Lung (tissue), 12 donors: ENCODE measurements around the gene HMCN2. TPM values are rescaled to one million over a fixed set of nuclear protein-coding genes. Genes with fewer than 3 reads are reported as not detected.

Experiments
- ATAC-seq: fragments of 200-7000 bp; cut with Tn5 transposase; one replicate; pipeline ENCODE4 v1.9.1; 2020; ENCODE audit warnings: moderate number of reproducible peaks; ENCODE audit not compliant: insufficient read depth, low FRiP score
- DNase-seq, 3 donors: peaks; one replicate each; pipeline ENCODE4 v3.0.0-alpha.2; 2013 to 2017
- H3K27ac ChIP-seq, 2 donors: one replicate each; pipeline ENCODE4 v1.5.1; 2013; ENCODE audit warnings: mild to moderate bottlenecking in 2 of 2, moderate library complexity in 2 of 2, control low read depth in 1 of 2, inconsistent platforms in 1 of 2, low read depth in 1 of 2, low read length in 1 of 2
- H3K27me3 ChIP-seq, 3 donors: one replicate each; pipeline ENCODE4 v1.5.1; 2013; ENCODE audit warnings: low read length in 2 of 3; ENCODE audit not compliant: control insufficient read depth in 3 of 3, insufficient read depth in 3 of 3
- H3K36me3 ChIP-seq, 4 donors: one replicate each; pipeline ENCODE4 v1.5.1; 2013; ENCODE audit warnings: low read length in 4 of 4, mild to moderate bottlenecking in 1 of 4, moderate library complexity in 1 of 4; ENCODE audit not compliant: control insufficient read depth in 4 of 4, insufficient read depth in 4 of 4
- H3K4me1 ChIP-seq, 5 donors: one replicate each; pipeline ENCODE4 v1.5.1; 2013; ENCODE audit warnings: low read length in 5 of 5, mild to moderate bottlenecking in 2 of 5, moderate library complexity in 1 of 5; ENCODE audit not compliant: control insufficient read depth in 5 of 5, insufficient read depth in 5 of 5
- H3K4me3 ChIP-seq: one replicate; pipeline ENCODE4 v1.5.1; 2013; ENCODE audit warnings: mild to moderate bottlenecking, control low read depth, moderate library complexity
- H3K9ac ChIP-seq, 2 donors: one replicate each; pipeline ENCODE4 v1.5.1; 2013; ENCODE audit warnings: low read length in 2 of 2, control low read depth in 1 of 2; ENCODE audit not compliant: insufficient read depth in 1 of 2
- H3K9me3 ChIP-seq, 4 donors: one replicate each; pipeline ENCODE4 v1.5.1; 2013; ENCODE audit warnings: low read length in 3 of 4, mild to moderate bottlenecking in 1 of 4, moderate library complexity in 1 of 4; ENCODE audit not compliant: control insufficient read depth in 4 of 4, insufficient read depth in 3 of 4
- CTCF ChIP-seq: IDR thresholded peaks from 2 replicates; pipeline ENCODE4 v1.5.1; 2012; ENCODE audit warnings: mild to moderate bottlenecking; ENCODE audit errors: control extremely low read depth, extremely low read depth
- WGBS, 2 donors: extraction: QIAGEN DNeasy Blood & Tissue Kit; methylation state at CpG; one replicate each; pipeline ENCODE4 v1.1.7; 2013; 5-methylcytosine and 5-hydroxymethylcytosine counted together
- polyA plus RNA-seq, 2 donors: library from polyadenylated mRNA; stranded (reverse); fragments of 200-250 nt; gene quantifications; one replicate each; pipeline ENCODE4 v1.2.1, GENCODE V29; 2013
- total RNA-seq, 2 donors: library from RNA; depleted of rRNA in 1 of 2; stranded (reverse); fragments of >200 nt in 1 of 2; gene quantifications; one replicate each; pipeline ENCODE4 v1.2.1, GENCODE V29; 2014 to 2021
- donor health status: control.
- donor health status: control.
- donor health status: Bipolar disorder and iron deficiency.
- donor health status: healthy.
- donor health status: DM: yes; HTN: yes; CAD: no.

Gene HMCN2
- total and polyA plus RNA-seq, 4 donors = 2.1 to 5.2 (median 3.7) TPM

DNA sequence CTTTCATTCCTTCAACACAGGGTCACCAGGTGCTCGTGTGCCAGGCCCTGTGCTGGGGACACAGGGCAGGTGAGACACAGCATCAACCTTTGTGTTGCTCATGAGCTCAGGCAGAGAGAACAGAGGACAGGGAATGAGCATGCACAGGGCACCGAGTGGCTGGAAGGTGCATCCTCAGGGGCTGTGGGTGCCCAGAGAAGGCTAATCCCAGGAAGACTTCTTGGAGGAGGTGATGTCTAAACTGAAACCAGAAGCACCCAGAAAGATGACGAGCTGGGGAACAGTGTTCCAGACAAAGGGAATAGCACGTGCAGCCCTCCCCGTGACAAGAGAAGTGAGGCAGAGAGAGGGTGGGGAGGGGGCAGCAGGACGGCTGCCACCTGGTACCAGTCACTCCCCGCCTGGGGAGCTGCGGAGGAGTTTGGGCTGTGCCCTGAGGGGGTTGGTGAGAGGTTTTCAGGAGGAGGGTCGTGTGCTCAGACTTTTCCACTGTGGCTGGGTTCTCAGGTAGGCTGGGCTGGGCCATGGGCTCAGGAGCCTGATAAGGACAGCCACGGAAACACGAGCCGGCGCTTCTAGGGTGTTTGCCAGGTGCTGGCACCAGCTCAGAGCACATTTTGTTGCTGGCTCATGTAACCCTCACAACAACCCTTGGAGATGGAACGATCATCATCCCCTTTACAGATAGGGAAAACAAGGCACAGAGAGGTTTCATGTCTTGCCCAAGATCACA lies 46.0 kb downstream of the HMCN2 start:
- DNase-seq = no peak
- 73 to 81% methylated on average over 14 of the region's 14 CpGs for WGBS, 2 donors
- H3K36me3 ChIP-seq = no peaks in the 10 kb centered on the region
- no peak overlapping the region for H3K9ac ChIP-seq
- no peaks in the 10 kb centered on the region for H3K9me3 ChIP-seq
- H3K27ac ChIP-seq = no peak overlapping the region
- no peak for ATAC-seq
- TF ChIP-seq CTCF = no peak
- H3K4me3 ChIP-seq = no peak overlapping the region
- peaks cover 0 to 7% (median 0%) of the 10 kb centered on the region in 3 donors for H3K27me3 ChIP-seq
- H3K4me1 ChIP-seq = no peaks in the 10 kb centered on the region

DNA sequence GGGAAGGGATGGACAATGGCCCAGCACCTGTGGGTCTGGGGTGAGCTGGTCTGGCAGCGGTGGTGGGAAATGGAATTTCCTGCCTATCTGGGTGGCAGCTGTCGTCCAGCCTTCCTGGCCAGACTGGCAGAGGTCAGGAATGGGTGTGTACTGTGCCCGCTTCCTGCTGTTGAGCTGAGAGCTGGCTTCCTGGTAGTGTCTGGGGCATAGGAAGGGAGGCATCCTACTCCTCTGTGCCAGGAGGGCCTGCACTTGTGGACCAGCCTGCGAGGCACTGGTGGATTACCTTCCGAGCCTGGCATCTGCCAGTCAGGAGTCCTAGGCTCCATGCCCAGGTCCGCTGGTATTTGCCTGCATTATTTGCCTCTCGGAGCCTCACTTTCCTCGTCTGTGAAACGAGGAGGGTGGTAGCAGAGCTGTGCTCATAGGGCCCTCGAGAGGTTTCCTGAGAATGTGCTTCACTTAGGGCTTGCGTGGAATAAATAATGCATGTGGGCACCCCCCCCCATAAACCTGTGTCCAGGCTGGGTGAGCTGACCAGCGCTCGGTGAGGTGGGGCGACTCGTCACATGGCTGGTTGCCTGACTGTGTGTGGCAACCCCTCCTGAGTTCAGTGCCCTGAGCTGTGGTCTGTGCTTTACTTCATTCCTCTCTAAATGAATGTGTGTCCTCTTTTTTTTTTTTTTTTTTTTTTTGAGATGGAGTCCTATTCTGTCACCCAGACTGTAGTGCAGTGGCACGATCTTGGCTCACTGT lies 47.7 kb downstream of the HMCN2 start:
- Histone ChIP-seq H3K36me3 (no peaks in the 10 kb centered on the region), H3K9me3 (no peaks in the 10 kb centered on the region), H3K27me3 (peaks cover 0 to 15% (median 5%) of the 10 kb centered on the region in 3 donors), H3K4me3 (no peak overlapping the region), H3K4me1 (no peaks in the 10 kb centered on the region), H3K27ac (no peak overlapping the region), H3K9ac (no peak overlapping the region)
- ATAC-seq (no peak), DNase-seq (no peak)
- WGBS, 2 donors = 69 to 73% methylated on average over 16 of the region's 16 CpGs
- no peak for TF ChIP-seq CTCF

GRCh38 chr9:130315446-130316226 lies 50.1 kb downstream of the HMCN2 start:
- peaks cover 0 to 2% (median 0%) of the 10 kb centered on the region in 5 donors for H3K4me1 ChIP-seq
- H3K27ac ChIP-seq = no peak overlapping the region
- no peak for TF ChIP-seq CTCF
- H3K4me3 ChIP-seq = no peak overlapping the region
- H3K27me3 ChIP-seq = peaks cover 0 to 32% (median 5%) of the 10 kb centered on the region in 3 donors
- 76% methylated on average over 13 of the region's 13 CpGs for WGBS, 2 donors
- H3K9ac ChIP-seq = no peak overlapping the region
- peaks cover 0 to under 1% (median 0%) of the 10 kb centered on the region in 4 donors for H3K9me3 ChIP-seq
- DNase-seq = no peak
- H3K36me3 ChIP-seq = no peaks in the 10 kb centered on the region
- no peak for ATAC-seq
